Dermis lymphatic vessel endothelial cell (primary cell): Measurements from ENCODE around the gene MARK3. TPM values are rescaled to one million over a fixed set of nuclear protein-coding genes. Genes with fewer than 3 reads are reported as not detected.

Source experiments
- total RNA-seq: library from RNA; depleted of rRNA; stranded (reverse); fragments of >200 nt; gene quantifications from 2 replicates; pipeline ENCODE4 v1.2.1, GENCODE V29; 2014

The MARK3 gene
- total RNA-seq, result 45.1 and 55.3 TPM in 2 replicates

DNA sequence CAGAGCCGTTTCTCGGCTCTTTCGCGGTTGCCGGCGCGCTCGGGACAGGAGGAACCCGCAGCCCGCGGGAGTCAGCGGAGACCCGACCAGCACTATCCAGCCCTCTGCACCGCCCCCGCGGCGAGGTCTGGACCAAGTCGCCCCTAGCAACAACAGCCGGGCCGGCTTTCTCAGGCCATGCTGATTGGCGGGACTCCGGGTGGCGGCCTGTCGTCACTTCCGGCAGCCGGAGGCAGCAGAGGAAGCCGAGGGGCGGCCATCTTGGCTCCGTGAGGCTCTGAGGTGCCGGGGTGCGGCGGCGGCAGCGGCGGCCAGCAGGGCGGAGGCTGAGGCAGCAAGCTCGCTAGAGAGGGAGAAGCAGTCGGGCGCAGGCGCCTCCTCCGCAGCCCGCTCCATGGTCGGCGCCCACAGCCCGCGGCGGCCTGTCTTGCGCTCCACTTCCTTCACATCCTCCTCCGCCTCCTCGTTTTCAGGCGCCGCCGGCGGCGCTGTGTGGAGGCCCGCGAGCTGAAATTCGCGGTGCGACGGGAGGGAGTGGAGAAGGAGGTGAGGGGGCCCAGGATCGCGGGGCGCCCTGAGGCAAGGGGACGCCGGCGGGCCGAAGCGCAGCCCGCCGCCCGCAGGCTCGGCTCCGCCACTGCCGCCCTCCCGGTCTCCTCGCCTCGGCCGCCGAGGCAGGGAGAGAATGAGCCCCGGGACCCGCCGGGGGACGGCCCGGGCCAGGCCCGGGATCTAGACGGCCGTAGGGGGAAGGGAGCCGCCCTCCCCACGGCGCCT, at the start of gene MARK3:
TSS of gene MARK3 (plus strand) at position 264 of the 777 bp plus-strand sequence. CDS start 615 bp downstream, outside the sequence.

DNA sequence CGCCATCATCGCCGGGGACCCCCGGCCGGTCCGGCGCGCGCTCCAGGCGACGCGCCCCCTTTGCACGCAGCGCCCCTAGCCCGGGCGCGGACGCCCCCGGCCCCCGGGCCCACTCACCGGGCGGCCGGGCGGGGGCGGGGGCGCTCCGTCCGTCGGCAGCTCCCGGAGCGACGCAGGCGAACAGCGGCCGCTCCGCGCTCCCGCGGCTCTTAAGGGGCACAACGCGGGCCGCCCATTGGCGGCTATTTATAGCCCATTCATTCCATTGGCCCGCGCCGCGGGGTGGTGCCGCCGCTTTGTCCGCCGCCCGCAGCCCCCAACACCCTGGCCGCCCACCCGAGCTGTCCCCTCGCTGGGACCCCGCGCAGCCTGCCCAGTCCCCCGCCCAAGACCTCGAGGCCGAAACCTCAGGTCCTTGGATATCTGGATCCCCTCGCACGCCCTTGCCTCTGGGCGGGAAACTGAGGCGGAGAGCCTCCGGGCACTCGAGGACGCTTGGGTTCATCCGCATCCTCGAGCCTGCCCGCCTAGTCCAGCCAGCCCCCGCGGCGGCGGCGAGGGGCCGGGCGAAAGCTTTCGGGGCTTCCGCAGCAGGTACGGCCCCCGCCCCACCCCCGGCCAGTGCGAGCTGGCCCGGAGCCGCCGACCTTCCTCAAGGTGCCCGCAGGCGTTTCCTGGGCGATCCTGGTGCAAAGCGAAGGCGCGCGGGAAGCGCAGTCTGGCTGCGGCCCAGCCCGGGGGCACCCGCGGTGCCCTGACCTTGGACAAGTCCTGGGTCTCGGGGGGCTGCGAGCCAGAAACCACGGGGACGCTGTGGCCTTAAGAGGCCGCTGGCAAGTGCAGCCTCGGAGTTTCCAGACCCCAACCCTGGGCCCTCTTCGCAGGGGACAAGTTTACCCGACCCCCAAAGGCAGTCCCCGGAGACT, 137.7 kb downstream of the MARK3 start, which contains the start of gene CKB:
TSS of gene CKB (minus strand) at position 182 of the 926 bp plus-strand sequence. CDS start 337 bp downstream, outside the sequence.

DNA sequence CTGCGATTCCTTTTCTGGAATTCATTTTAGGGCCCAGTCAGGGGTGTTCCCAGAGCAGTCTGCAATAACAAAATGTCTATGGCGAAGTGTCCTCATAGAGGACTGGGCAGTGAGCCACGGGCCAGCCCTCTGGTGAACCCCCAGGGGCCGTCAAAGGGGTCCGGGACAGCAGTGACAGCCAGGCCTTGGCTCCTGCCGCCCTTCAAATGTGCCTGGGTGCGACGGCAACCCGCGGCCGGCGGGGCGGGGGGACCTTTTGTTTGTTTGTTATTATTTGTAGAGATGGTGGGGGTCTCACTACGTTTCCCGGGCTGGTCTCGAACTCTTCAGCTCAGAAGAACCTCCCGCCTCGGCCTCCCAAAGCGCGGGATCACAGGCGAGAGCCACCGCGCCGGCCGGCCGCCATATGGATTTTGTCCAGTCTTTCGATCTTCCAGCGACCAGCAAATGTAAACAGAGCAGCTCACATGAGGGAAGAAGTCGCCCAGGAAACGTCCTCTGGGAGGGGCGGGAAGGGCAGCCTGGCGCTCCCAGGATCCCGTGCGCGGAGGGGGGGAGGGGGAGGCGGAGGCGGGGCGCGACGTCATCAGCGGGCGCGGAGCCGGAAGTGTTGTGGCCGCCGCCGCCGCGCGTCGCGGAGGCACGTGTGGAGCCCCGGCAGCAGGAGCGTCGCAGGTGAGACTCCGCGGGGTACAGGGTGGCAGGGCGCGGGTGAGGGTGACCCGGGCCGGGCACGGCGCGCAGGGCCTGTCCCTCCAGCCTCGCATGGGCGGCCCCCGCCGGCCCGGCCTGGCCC, 143.6 kb downstream of the MARK3 start, which contains the start of gene TRMT61A:
TSS of gene TRMT61A (plus strand) at position 610 of the 796 bp plus-strand sequence. CDS start 783 bp downstream, outside the sequence.

Other genes starting within 250 kb of the MARK3 start
- 111 and 125 TPM in 2 replicates for gene EIF5, start 51.2 kb upstream of the MARK3 start, total RNA-seq
- gene CKB, start 137.4 kb downstream of the MARK3 start, total RNA-seq, result 2.4 and 6.1 TPM in 2 replicates
- gene TRMT61A, start 143.8 kb downstream of the MARK3 start, total RNA-seq, result 3.6 and 4.4 TPM in 2 replicates
- 31.3 and 34.0 TPM in 2 replicates for gene BAG5, start 177.2 kb downstream of the MARK3 start, total RNA-seq
- gene COA8, start 177.5 kb downstream of the MARK3 start, total RNA-seq, result 22.2 and 26.1 TPM in 2 replicates
- gene KLC1, start 243.8 kb downstream of the MARK3 start, total RNA-seq, result 140 and 153 TPM in 2 replicates